OCI-LY7 (cell line): ENCODE results near the gene PAWR. TPM values are rescaled to one million over a fixed set of nuclear protein-coding genes. Genes with fewer than 3 reads are reported as not detected.

Experiments used
- BruUV-seq: library from RNA; stranded (reverse); fragments of 400-500 nt; replicated peaks from 2 replicates; lab custom pipeline; 2021; lab: Mats Ljungman, UMichigan
- CTCF ChIA-PET: fragments of 300-600 bp; sonication (Branson Sonifier 250); formaldehyde crosslinking; loops from one replicate; lab custom pipeline; 2022; ENCODE audit warnings: antibody characterized with exemption; ENCODE audit not compliant: unreplicated experiment; lab: Charles Lee
- POLR2A ChIA-PET: fragments of 300-600 bp; sonication (Branson Sonifier 250); formaldehyde crosslinking; loops from one replicate; lab custom pipeline; 2022; ENCODE audit warnings: antibody characterized with exemption; lab: Charles Lee
- DNase-seq: peaks from one replicate; pipeline ENCODE4 v3.0.0-alpha.2; 2015; ENCODE audit warnings: low spot score
- H2AFZ ChIP-seq: fragments of 200-600 bp; sonication (generic), shearing (Covaris generic); 2 replicates; pipeline ENCODE4 v1.6.1; 2014; ENCODE audit warnings: mild to moderate bottlenecking, antibody characterized with exemption, low read length, moderate library complexity
- H3K27ac ChIP-seq: fragments of 200-600 bp; sonication (generic); 2 replicates; pipeline ENCODE4 v1.5.1; 2014; ENCODE audit warnings: mixed run types, low read depth, mild to moderate bottlenecking, moderate library complexity, low read length, inconsistent platforms; ENCODE audit not compliant: poor library complexity, severe bottlenecking
- H3K36me3 ChIP-seq: fragments of 200-600 bp; sonication (generic); 2 replicates; pipeline ENCODE4 v1.6.1; 2014; ENCODE audit warnings: mild to moderate bottlenecking, antibody characterized with exemption, low read length, moderate library complexity, mixed read lengths; ENCODE audit not compliant: insufficient read depth
- H3K4me1 ChIP-seq: fragments of 200-600 bp; sonication (generic); 2 replicates; pipeline ENCODE4 v1.5.1; 2014; ENCODE audit warnings: mild to moderate bottlenecking, low read length; ENCODE audit not compliant: insufficient read depth, poor library complexity, severe bottlenecking
- H3K4me2 ChIP-seq: fragments of 200-600 bp; sonication (generic); 2 replicates; pipeline ENCODE4 v1.6.1; 2014; ENCODE audit warnings: mild to moderate bottlenecking, low read length
- H3K4me3 ChIP-seq: fragments of 200-600 bp; sonication (generic); 2 replicates; pipeline ENCODE4 v1.5.1; 2014; ENCODE audit warnings: mild to moderate bottlenecking, low read depth, low read length; ENCODE audit not compliant: poor library complexity, severe bottlenecking
- H3K79me2 ChIP-seq: fragments of 200-600 bp; sonication (generic); 2 replicates; pipeline ENCODE4 v1.6.1; 2016; ENCODE audit warnings: low read depth, mild to moderate bottlenecking, low read length, moderate library complexity, mixed read lengths; ENCODE audit not compliant: insufficient read depth
- H3K9me2 ChIP-seq: fragments of 200-600 bp; sonication (generic); 2 replicates; pipeline ENCODE4 v1.6.1; 2016; ENCODE audit warnings: mild to moderate bottlenecking, low read length, mixed read lengths; ENCODE audit not compliant: insufficient read depth
- H3K9me3 ChIP-seq: fragments of 200-600 bp; sonication (generic); 2 replicates; pipeline ENCODE4 v1.6.1; 2014; ENCODE audit warnings: mild to moderate bottlenecking, mixed run types, low read length, mixed read lengths
- H4K20me1 ChIP-seq: fragments of 200-600 bp; sonication (generic); 2 replicates; pipeline ENCODE4 v1.6.1; 2014; ENCODE audit warnings: mild to moderate bottlenecking, antibody characterized with exemption, low read length, moderate library complexity, mixed read lengths; ENCODE audit not compliant: insufficient read depth
- EZH2phosphoT487 ChIP-seq: fragments of 200-600 bp; sonication (generic); IDR thresholded peaks from 2 replicates; pipeline ENCODE4 v1.6.1; 2018; ENCODE audit warnings: low read depth, borderline replicate concordance, mild to moderate bottlenecking, mixed run types, antibody characterized with exemption, low read length, moderate library complexity, mixed read lengths
- intact Hi-C: fragments of 100-400 bp; cut with micrococcal nuclease; formaldehyde crosslinking; loops from one replicate; pipeline ENCODE4 v1.10.0; 2022; ENCODE audit not compliant: unreplicated experiment
- total RNA-seq, 2 experiments: library from RNA; depleted of rRNA in 1 of 2; stranded (reverse); fragments of >200 nt in 1 of 2; shearing (Covaris generic) in 1 of 2; gene quantifications; 2 replicates each; pipeline ENCODE4 v1.2.3, GENCODE V29; 2014 to 2022
- TF ChIP-seq, protein P1 (sequence below): fragments of 200-600 bp; sonication (generic); conservative IDR thresholded peaks from 2 replicates; pipeline ENCODE4 v1.5.1; 2014; ENCODE audit warnings: mild to moderate bottlenecking, antibody characterized with exemption, low read length, moderate library complexity, mixed read lengths

The PAWR gene
- total RNA-seq, 2 experiments from 2014 or later, result 107 to 186 TPM

DNA sequence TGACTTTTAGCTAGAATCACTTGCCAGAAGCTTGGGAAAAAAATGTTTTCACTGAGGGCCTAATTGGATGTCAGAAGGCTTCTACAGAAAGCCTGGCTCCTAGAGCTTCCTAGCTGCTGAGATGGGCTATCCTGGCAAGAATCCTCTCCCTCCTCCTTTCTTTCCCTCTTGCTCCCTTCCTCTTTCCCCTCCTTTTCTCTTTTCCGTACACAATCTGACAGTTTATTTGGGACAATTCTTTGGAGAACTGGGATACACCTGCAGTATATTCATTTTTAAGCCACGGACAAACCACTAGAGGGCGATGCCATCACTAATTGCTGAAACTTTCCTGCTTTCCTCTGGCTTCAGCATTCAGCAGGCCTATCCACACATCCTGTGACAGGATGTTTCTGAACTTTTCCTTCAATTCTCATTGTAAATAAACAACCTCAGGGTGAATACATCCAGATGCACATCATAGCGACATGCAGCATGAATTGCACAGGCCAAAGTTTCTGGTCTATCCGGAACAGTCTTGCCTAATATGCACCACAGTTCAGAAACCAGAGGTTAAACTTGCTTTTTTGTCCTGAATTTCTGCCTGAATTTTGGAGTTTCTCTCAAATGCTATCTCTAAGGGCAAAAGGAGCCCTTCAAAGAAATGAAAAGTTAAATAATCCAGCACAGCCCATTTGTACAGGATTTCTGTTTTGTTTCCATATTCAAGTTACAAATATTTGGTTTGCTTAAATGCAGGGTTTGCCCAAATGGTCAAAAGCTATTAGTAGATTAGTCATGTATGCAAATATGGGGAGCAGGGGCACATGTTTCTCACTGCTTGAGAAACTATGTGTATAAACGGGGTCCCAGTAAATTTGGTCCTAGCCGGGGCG lies 142.8 kb downstream of the PAWR start:
- intact Hi-C loops, result loop anchor here (1.0 to 2.0 kb wide), 2 partner anchors 143 to 190 kb away; partner anchors contain the start of gene PAWR

GRCh38 chr12:79547044-79547734 lies 143.6 kb downstream of the PAWR start:
- H3K9me2 ChIP-seq, result no peaks in the 10 kb centered on the region
- no peaks in the 10 kb centered on the region for H3K9me3 ChIP-seq
- ChIA-PET CTCF (no interaction called here), POLR2A (interaction anchor here (1.7 kb wide), 1 partner anchor 143 kb away, joined by 4 read pairs; the partner anchor contains the start of gene PAWR)
- no peak overlapping the region for H3K4me3 ChIP-seq
- no peak for DNase-seq
- TF ChIP-seq EZH2phosphoT487, result no peak
- TF ChIP-seq, protein P1, sequence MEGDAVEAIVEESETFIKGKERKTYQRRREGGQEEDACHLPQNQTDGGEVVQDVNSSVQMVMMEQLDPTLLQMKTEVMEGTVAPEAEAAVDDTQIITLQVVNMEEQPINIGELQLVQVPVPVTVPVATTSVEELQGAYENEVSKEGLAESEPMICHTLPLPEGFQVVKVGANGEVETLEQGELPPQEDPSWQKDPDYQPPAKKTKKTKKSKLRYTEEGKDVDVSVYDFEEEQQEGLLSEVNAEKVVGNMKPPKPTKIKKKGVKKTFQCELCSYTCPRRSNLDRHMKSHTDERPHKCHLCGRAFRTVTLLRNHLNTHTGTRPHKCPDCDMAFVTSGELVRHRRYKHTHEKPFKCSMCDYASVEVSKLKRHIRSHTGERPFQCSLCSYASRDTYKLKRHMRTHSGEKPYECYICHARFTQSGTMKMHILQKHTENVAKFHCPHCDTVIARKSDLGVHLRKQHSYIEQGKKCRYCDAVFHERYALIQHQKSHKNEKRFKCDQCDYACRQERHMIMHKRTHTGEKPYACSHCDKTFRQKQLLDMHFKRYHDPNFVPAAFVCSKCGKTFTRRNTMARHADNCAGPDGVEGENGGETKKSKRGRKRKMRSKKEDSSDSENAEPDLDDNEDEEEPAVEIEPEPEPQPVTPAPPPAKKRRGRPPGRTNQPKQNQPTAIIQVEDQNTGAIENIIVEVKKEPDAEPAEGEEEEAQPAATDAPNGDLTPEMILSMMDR, result no peak
- no peak overlapping the region for H3K4me2 ChIP-seq
- H3K79me2 ChIP-seq, result no peaks in the 10 kb centered on the region
- no peaks in the 10 kb centered on the region for H4K20me1 ChIP-seq
- no peak overlapping the region for H3K27ac ChIP-seq
- no TSS peak for BruUV-seq
- H3K4me1 ChIP-seq, result no peaks in the 10 kb centered on the region
- intact Hi-C loops, result no loop called here
- no peaks in the 10 kb centered on the region for H3K36me3 ChIP-seq
- no peak overlapping the region for H2AFZ ChIP-seq

More for the DNA sequence above, 142.8 kb downstream of the PAWR start:
- DNase-seq, result peak; percentile 51
- Histone ChIP-seq H3K4me1 (no peaks in the 10 kb centered on the region), H2AFZ (no peak overlapping the region), H3K9me2 (no peaks in the 10 kb centered on the region), H3K4me2 (no peak overlapping the region), H4K20me1 (no peaks in the 10 kb centered on the region), H3K79me2 (no peaks in the 10 kb centered on the region), H3K36me3 (peaks cover 8% of the 10 kb centered on the region), H3K9me3 (no peaks in the 10 kb centered on the region), H3K27ac (no peak overlapping the region), H3K4me3 (no peak overlapping the region)
- ChIA-PET POLR2A (interaction anchor here (0.6 to 1.7 kb wide), 2 partner anchors 143 to 492 kb away, joined by 4 read pairs; partner anchors contain the start of gene PAWR), CTCF (no interaction called here)
- TF ChIP-seq, protein P1, result peak; percentile 90
- TF ChIP-seq EZH2phosphoT487, result no peak
- no TSS peak for BruUV-seq
